KBM-7 (cell line): ENCODE measurements around the gene UBR4.

Experiments used
- DNase-seq: peaks from one replicate; pipeline ENCODE4 v3.0.0-alpha.2; 2015
- in situ Hi-C: fragments of 300-500 bp; cut with MboI; formaldehyde crosslinking; loops from 2 replicates; pipeline ENCODE4 v1.14.3; 2020; ENCODE audit warnings: low sequenced_read_pairs, low pct_unique_long_range_greater_than_20kb, mixed read lengths

The UBR4 gene

DNA sequence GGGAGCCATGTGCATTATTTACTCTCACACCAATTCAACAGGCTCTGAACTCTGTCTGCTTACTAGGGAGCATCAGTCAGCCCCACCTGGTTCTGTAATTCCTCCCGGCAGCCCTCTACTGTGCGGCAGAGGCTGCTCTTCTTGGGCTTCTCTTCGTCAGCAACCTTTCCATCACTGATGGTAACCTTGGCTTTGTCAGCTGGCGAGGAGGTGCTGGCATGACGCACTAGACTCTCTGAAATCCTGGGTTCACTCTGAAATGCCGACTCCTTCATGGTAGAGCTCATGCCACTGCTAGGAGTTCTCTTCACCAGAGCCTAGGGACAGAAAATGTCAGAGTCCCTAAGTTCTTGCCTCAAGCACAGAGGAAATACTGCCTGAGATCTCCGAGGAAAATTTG, 49.2 kb downstream of the UBR4 start:
- in situ Hi-C loops: no loop called here
- no peak for DNase-seq

DNA sequence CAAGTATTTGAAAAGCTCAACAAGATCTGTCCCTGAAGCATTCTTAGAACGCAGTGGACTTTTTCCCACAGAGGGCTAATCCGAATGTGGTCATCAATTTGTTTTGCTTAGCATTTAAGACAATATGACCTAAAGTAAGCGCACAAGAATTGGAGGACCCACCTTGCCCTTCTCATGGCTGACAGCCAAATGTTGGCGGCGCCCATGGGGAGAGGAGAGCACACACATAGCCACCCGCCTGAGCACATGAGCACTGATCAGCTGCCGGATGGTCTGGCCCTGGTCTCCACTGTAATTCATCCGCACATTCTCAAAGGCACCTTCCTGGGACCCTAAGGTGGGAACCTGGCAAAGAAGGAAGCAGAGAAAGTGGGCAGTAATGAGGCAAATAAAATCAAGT, 52.4 kb downstream of the UBR4 start:
- DNase-seq: no peak
- in situ Hi-C loops: no loop called here

DNA sequence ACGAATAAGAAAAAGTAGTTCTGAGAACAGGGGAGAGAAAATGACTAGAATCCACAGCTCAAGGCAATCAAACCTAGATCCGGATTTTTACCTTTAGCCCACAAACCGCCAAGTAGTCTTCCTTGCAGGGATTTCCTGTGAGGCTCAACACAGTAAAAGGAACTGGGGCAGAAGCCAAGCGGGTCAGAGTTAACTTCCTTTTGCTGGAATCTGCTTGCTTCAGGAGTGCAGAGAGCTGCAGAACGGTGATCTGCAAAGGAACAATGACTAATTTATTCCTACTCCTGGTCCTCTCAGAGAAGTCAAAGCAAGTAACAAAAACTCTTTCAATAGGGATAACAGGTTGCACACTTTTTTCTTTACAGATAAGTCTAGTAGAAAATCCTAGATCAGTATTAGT, 53.4 kb downstream of the UBR4 start:
- in situ Hi-C loops: no loop called here
- DNase-seq: peak; percentile 67

DNA sequence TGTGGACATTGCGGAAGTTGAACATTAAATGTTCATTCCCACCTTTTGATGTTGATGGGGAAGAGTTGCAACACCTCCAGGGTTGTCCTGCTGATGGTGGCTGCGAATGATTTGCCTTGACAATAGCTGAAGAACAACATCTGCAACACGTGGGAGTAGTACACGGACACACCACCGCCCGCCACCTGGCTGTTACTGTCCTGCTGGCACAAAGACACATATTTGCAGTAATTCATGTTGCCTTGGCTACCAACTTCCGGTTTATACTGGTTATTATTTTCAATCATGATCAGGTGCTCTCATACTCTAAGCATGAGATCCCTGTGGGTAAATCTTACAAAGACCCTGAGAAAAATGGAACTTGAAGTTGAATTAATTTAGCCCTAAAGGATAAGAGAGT, 55.2 kb downstream of the UBR4 start:
- DNase-seq: no peak
- in situ Hi-C loops: no loop called here

DNA sequence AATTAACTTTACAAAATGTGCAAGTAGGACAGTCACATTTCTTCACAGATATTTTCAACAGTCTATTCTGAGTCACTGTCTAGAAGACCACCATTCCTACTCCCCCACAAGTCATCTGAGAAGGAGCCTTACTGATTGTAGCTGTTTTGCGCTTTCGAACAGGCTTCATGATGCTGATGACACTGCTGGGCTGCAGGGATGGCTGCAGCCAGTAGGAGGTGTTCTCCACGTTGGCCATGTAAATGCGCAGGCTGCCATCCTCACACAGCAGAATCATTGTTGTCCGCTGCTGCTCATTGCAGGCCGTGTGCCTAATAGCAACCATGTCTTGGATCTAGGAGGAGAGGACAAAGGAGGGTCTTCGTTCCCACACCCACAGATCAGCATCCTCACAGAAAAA, 56.9 kb downstream of the UBR4 start:
- DNase-seq: no peak

DNA sequence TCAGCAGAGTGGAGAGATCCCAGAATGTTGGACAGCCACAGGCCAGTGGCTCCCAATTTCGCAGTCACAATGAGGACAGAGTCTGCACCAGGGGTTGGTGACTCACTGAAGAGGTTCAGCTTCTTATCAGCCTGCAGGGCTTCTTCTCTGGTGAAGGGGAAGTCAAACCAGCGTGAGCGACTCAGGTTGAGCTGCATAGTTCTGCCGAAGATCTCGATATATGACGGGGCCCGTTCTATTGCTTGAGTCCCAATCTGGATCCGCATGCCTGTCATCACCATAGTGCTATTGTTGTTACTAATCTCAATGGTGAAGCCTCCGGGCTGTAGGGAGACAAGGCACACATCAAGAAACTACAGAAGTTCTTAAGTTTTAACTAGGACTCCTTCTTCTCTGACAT, 58.5 kb downstream of the UBR4 start:
- in situ Hi-C loops: no loop called here
- DNase-seq: no peak

More for the DNA sequence above, 56.9 kb downstream of the UBR4 start:
- in situ Hi-C loops: no loop called here

DNA sequence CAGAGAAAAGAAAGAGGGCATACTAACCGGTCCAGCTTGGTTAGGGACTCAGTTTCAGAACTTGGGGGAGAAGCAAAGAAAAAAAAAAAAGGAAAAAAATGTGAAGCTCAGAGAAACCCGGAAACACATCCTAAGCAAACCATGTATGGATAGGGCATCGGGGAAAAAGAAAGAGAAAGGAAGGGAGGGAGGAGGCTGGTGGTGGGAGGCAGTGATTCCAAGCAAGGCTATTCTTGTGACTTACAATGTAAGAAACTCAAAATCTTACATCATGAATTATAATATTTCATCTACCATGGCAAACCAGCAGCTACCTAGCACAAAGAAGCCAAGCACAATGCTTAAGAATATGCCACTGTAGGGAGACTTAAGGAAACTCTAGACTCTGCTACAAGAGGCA, 60.3 kb downstream of the UBR4 start:
- in situ Hi-C loops: no loop called here

DNA sequence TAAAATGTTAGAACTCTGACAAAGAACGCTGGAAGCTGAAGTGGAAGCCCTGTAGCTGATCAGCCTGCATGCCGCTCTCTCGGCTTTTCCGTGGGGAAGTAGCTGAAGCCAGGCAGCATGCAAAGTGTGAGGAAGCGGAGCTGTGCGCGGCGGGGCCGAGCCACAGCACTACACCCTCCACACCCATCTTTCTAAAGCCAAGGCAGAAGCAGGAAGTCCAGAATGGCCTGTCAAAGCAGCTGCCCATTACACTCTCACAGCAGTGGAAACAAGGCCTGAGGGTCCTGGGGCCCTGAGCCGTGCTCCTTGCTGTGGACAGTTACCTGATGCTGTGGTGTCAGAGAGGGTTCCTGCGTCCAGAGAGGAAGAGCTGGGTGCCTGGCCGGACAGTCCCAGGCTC, 69.6 kb downstream of the UBR4 start:
- in situ Hi-C loops: no loop called here
- no peak for DNase-seq

More for the DNA sequence above, 60.3 kb downstream of the UBR4 start:
- DNase-seq: no peak

DNA sequence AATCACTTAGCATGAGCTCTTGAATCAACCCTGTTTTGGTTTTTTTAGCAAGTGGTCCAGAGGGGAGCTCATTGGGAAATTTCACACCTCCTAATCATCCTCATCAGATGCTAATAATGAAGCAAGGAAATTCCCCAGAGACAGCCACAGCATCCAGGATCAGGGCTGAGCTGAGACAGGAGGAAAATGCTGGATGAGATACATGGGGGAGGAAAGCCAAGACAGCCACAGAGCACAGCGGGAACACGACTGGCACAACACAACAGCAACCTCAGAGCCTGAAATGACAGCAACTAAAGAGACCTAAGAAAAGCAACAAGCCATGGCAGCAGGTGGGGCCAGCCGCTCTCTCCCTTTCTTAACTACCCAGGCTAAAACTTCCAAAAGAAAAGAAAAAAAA, 70.4 kb downstream of the UBR4 start:
- no peak for DNase-seq
- in situ Hi-C loops: no loop called here

DNA sequence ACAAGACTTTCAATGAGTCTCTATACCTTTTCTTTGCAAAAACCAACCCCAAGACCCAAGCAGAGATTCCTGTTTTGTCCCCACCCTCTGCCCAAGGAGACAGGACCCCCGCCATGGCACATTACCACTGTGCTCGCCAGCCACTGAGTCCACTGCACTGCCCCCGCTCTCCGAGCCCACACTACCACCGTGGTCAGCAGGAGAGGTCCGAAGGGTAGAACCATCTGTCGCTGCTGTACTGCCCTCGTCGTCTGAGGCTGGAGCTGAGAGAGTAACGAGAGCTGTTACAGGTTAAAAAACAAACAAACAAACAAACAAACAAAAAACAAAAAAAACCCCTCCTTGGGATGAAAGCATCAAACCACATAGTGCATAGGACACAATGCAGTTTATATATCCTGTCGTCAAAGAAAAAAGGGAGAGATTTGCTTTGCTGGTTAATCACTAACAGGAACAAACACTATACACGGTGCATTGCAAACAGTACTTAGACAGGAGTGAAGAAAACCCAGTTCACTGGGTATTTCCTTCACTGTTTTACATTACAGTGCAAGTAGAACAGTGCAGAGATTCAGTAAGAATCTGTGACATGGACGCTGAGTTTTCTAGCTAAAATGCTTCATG, 71.0 kb downstream of the UBR4 start:
- in situ Hi-C loops: no loop called here
- DNase-seq: no peak

DNA sequence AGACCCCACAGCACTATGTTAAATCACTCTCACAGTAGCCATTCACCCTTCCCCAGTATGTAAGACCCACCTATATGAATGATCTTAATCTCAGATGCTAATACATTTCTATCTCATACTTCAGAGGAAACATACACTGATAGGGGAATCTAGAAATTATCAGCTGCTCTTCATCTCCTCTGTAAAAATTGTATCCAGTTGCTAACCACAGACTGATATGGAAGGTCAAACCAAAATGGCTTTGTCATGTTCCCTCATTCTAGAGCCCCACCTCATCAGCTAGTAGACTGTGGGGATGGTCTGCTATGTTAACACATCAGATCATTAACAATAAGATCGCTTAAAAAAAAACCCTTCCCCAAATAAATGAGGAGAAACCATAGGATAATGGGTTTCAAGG, 71.7 kb downstream of the UBR4 start:
- DNase-seq: no peak
- in situ Hi-C loops: no loop called here

DNA sequence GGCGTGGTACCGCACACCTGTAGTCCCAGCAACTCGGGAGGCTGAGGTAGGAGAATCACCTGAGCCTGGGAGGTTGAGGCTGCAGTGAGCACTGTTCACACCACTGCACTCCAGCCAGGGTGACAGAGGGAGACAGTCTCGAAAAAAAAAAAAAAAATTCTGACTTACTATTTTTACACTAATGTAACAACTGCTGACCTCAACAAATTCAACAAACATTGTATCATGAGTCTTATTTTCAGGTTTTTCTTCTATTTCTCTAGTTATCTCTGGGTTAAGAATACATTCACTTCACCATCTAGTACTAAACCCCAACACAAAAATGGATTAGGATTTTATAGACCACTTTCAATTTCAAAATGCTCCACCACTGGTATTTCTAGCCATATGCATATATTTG, 72.9 kb downstream of the UBR4 start:
- no peak for DNase-seq
- in situ Hi-C loops: no loop called here

DNA sequence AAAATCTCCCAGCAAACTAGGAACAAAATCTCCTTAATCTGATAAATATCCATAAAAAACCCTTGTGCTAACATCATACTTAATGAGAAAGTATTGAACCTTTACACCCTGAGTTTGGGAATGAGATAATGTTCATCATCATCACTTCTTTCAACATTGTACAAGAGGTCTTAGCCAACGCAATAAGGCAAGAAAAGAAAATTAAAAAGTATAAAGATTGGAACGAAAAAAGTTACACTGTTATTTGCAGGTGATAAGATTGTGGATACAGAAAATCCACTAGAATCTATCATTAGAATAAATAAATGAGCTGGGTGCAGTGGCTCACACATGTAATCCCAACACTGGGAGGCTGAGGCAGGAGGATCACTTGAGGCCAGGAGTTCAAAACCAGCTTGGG, 76.7 kb downstream of the UBR4 start:
- no peak for DNase-seq
- in situ Hi-C loops: no loop called here

DNA sequence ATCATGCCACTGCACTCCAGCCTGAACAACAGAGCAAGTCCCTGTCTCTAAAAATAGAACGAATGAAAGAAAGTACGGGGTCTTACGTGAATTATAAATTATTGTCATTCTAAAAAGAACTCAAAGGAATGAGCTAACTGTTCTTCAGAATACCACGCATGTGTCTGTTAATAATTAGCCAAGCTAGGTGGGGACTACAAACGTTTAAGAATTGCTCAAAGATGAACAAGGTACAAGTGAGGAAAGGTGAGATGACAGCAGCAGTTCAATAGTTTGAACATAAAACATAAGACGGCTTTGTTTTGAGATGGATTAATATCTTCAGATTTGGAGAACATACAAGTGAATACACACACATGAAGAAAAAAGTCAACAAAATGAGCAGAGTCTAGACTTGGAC, 79.6 kb downstream of the UBR4 start:
- in situ Hi-C loops: no loop called here
- DNase-seq: no peak

DNA sequence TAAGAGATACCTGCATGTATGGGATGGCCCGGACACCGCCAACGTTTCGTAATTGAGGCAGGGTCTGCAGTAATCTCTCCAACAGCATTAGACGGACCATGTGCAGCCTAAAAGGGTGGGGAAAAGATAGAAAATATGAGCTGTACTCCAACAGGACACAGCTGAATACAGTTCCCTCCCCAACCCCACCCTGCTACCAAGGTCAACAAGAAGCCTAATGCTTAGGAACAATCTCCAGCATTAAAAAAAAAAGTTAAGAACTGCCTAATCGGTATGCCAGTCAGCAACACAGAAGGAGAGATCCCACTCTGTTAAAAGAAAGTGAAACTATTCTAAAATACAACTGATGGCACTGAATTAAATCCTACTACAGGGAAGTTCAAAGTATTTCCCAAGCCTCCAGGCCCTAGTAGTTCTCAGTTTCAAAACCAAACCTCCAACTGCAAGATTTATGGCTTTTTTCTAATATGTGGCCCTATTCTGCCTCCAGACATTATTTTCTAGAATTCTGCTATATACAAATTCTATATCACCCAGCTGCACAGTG, 81.0 kb downstream of the UBR4 start:
- in situ Hi-C loops: no loop called here
- no peak for DNase-seq

DNA sequence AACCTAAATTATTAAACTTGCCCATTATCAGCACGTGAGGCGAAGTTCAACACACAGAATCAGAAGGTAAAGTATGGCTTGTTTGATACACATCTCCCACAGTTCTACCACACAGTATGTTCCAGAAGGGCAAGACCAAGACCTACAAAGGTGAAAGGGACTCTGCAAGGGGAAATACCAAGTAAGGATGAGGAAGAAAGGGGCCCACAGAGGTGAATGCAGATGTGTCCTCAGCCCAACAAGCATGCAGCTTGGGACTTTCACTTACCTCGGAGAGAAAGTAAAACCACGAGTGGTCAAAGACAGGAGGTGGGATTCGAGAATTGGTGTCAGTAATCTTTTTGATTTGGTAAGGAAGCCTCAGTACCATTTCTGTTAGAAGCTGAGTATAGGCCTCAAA, 85.8 kb downstream of the UBR4 start:
- DNase-seq: no peak
- in situ Hi-C loops: no loop called here

DNA sequence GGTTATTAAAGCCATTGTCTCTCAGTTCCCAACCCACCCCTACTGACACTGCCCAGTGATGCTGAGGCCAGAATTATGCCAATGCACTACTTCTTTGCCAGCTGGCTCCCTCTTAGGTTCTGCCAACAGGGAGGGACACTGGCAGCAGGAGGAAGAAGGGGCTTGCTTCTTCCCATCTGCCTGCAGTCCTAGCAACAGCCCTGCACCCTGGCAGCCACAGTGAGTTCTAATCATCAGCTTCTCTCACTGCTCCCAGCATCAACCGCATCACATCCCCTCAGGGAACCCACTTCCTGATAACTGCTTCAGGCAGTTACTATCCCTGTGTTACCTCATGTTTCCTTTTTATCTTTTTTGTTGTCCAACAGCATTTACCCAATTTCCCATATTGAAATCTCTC, 86.2 kb downstream of the UBR4 start:
- in situ Hi-C loops: no loop called here
- DNase-seq: peak; percentile 78

DNA sequence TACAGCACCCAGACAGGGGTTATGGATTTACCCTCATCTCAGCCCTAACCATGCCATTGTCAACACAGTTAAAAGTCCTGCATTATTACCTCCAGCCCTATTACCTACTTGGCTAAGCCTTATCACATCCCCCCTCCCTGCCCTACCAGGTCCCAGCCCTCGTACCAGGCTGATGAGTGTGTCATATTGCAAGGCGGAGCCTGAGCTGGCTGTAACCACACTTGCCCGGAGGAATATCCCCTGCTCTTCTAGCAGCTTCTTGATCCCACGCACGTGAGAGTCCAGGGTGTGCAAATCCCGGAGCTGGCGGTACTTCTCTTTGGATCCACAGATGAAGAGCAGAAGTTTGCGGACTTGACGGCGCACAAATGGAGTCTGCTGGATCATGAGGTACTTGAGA, 87.4 kb downstream of the UBR4 start:
- DNase-seq: no peak
- in situ Hi-C loops: no loop called here

DNA sequence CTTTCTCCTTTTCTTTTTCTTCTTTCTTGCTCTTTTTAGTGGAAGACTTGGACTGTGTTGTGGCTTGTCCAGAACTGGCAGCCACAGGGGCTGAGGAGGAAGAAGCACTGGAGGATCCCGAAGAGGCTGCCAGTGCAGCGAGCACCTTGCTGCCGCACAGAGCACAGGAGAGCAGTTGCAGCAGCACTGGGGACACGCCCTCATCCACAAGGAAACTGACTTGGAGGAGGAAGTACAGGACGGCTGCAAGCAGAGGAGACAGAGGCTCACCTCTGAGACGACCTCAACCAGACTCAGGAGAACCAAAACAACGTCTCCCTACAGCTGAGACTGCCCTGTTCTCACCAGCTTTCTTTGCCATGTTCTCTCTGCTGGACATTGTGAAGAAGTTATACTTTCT, 88.9 kb downstream of the UBR4 start:
- in situ Hi-C loops: no loop called here
- DNase-seq: no peak

DNA sequence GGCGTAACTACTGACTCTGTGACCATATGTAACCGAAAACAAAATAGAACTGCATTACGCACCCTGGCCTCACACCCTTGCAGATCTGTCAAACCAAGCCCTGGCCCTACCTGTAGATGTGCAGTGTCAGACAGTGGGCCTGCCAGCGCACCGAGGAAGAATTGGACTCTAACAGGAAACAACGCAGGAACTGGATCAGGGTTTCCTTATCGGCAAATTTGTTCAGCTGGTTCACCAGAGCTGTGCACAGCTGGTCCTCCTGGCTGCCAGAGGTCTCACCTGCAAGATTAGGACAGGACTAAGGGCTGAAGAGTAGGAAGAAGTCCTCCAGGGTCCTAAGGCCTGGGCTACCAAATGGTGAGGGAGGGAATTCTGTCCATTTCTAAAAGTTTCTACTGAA, 90.0 kb downstream of the UBR4 start:
- in situ Hi-C loops: no loop called here
- DNase-seq: no peak

DNA sequence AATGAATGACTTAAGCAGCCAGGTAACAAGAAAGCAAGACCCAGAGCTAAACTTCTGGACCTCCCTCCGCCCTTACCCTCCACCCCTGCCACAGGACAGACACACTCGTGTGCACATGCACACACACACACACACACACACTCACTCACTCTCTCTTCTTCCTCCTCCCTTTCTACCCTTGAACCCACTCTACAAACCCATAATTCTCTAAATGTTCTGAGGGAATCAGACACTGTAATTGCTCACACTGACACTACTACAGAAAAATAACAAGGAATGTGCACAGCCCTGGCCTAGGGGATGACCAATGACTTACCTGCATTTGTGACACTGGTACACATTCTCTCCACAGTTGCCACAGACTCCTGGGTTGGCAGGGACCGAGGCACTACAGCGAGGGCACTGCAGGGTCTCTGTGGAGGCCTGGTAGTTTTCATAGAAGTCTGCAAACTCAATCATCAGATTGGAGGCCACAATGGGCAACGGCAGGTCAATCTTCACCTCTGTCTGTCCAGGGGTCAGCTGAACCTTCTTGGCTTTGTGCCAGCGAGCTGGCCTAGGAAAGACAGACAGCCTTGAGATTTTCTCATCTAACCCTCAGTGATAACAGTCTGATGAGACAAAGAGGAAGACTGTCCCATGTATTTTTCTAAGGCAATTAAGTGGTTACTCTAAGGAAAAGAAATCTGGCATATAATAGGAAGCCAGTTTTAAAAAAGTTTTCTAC, 94.8 kb downstream of the UBR4 start:
- no peak for DNase-seq
- in situ Hi-C loops: no loop called here
